ENCODE measurements around the gene UBE2S. TPM values are rescaled to one million over a fixed set of nuclear protein-coding genes. Genes with fewer than 3 reads are reported as not detected.

Gene UBE2S
- total RNA-seq, 2 experiments from 2014 or later, result 296 to 311 TPM

DNA sequence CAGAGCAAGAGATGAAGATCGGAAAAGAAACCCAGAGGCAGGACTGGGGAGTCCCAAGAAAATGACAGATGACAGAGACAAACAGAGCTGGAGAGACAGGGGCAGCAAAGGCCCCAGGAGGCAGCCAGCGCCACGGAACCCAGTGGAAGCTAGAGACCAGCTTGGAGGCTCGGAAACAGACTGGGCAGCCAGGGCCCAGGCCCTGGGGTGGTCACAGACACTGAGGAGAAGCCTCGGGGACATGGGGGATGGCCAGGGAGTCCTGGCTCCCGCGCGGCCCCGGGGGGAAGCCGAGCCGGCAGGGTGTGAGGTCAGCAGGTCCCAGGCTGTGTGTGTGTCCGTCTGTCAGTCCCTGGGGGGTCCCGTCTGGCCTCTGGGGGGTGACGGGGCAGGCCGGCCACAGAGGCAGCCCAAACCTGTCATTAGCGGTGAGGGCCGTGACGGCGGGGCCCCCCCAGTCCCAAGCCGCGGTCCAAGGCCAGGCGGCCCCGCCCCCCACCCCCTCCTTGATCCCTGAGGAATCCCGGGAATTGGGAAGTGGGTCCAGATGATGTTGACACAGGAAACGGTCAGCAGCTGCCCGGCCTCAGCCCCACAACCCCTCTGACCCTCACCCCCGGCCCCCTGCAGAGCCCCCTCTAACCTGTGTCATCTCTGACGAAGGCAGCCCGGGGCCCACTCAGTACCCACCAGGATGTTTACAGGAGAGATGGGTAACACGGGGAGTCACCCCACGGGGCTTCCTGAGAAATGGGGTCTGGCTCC lies 33.4 kb downstream of the UBE2S start:
- ChIA-PET POLR2A (no interaction called here), CTCF (interaction anchor here (0.6 kb wide), 1 partner anchor 73 kb away, joined by 3 read pairs; no protein-coding TSS in a partner anchor)

DNA sequence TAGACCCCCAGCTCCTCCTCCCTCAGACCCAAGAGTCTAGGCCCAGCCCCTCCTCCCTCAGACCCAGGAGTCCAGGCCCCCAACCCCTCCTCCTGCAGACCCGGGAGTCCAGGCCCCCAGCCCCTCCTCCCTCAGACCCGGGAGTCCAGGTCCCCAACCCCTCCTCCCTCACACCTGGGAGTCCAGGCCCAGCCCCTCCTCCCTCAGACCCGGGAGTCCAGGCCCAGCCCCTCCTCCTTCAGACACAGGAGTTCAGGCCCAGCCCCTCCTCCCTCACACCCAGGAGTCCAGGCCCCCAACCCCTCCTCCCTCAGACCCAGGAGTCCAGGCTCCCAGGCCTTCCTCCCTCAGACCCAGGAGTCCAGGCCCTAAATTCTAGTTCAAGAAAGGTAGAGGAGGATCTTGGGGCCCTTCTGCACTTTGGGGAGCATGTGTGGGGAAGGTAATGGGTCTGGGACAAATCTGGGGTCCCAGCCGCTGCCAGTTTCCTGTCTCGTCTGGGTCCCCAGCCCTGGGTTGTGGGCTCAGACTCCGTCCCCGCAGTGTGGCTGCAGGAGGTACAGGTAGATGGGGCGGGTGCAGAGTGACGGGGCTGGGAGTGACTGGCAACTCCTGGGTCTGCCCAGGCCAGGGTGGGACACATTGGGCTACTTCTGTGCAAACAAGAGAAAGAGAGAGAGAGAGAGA lies 34.1 kb downstream of the UBE2S start:
- POLR2A ChIA-PET, result interaction anchor here (1.0 kb wide), 1 partner anchor 10 kb away, joined by 4 read pairs; the partner anchor contains the start of gene TMEM238
- CTCF ChIA-PET, result interaction anchor here (0.6 kb wide), 1 partner anchor 104 kb away, joined by 3 read pairs; no protein-coding TSS in a partner anchor

DNA sequence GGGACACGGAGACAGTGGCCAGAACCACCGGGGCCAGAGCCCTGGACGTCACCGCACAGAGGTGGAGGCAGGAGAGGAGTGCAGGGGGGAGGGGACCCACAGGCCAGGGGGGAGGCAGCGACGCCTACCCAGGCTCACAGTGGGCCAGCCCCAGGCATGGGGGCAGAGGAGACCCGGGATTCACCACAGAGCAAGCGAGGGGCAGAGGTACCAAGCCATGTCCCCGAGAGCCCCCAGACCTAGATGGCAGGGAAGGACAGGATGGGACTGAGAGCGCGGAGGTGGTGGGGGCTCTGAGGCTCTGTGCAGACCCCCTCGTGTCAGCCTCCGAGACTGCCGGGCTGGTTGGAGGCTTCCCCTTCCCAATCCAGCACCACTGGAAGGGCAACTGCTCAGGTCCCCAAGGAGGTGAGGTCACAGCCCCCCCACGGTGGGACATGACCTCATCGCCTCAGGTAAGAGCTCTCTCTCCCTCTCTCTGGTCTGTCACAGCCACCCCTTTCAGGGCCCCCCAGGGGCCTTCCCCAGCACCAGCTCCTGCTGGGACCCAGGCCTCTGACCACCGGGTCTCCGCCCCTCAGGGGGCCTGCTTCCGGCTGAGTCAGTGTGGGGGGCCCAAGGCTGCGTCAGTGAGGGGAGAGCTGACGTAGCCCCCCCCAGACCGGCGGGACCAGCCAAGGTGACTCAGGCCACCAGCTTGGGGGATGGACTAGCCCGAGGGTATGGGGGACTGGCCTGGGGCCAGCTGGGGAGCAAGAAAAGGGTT lies 35.1 kb downstream of the UBE2S start:
- CTCF ChIA-PET, result interaction anchor here (0.6 to 0.8 kb wide), 2 partner anchors 71 to 105 kb away, joined by 3 read pairs; no protein-coding TSS in a partner anchor
- POLR2A ChIA-PET, result interaction anchor here (1.0 kb wide), 1 partner anchor 11 kb away, joined by 4 read pairs; the partner anchor contains the start of gene TMEM238

DNA sequence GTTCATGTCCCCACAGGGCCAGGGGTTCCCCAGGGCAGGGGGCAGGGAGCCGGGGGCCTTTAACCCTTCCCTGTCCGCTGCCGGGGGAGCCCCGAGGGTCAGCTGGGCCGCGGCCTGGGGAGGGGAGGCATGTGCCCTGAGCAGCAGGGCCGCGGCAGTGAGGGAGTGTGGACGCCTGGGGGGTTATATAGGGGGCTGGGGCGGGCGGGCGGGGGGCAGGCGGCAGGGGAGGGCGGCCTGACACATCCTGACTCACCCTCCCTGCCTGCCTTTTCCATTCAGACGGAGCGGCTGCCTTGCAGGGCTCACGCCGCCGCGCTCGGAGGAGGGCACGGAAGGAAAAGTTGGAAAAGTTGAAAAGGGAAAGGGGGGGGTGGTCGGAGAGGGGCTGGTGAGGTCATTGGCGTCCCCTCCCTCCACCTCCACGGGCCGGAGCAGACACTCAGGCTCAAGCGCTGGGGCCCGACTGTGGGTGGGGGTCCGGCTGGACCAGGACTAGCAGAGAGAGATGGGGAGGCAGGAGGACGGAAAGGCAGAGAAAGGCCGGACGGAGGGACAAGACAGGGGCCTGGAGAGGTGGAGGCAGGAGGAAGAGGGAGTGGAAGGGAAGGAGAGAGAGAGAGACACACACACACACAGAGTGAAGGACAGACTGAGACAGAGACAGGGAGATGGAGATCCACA lies 37.1 kb downstream of the UBE2S start, which contains the start of gene IL11:
Gene IL11 (minus strand): TSS at position 159 of the 684 bp plus-strand sequence. CDS start 153 bp downstream, at position 6.
- ChIA-PET CTCF (no interaction called here), POLR2A (no interaction called here)

DNA sequence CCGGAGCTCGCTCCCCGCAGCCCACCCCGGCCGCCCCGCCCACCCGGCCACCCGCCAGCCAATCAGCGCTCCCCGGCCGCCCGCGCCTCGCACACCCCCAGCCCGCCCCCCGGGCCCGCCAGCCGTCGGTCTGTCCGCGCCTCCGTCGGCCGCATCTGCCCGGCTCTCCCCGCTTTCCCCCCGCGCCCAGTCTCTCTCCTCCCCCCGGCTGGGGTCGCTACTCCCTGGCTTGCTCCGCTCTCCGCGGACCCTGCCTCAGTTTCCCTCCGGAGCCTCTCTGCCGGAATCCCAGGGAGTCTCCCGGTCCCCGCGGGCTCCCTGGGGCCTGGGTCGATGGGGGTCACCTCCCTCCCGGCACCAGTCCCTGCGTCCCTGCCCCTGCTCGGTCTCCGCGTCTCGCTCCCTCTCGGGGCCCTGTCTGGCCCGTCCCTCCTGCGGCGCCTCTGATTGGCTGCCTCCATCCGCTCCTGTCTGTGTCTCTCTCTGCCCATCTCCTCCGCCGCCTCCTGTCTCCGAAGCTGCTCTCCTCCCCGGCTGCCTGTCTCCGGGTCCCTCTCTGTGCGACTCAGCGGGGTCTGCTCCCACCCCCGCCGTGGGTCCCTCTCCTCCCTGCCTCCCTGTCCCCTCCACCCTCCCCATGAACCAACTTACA lies 37.8 kb downstream of the UBE2S start:
- ChIA-PET POLR2A (interaction anchor here (1.2 kb wide), 1 partner anchor 14 kb away, joined by 3 read pairs; no protein-coding TSS in a partner anchor), CTCF (no interaction called here)

DNA sequence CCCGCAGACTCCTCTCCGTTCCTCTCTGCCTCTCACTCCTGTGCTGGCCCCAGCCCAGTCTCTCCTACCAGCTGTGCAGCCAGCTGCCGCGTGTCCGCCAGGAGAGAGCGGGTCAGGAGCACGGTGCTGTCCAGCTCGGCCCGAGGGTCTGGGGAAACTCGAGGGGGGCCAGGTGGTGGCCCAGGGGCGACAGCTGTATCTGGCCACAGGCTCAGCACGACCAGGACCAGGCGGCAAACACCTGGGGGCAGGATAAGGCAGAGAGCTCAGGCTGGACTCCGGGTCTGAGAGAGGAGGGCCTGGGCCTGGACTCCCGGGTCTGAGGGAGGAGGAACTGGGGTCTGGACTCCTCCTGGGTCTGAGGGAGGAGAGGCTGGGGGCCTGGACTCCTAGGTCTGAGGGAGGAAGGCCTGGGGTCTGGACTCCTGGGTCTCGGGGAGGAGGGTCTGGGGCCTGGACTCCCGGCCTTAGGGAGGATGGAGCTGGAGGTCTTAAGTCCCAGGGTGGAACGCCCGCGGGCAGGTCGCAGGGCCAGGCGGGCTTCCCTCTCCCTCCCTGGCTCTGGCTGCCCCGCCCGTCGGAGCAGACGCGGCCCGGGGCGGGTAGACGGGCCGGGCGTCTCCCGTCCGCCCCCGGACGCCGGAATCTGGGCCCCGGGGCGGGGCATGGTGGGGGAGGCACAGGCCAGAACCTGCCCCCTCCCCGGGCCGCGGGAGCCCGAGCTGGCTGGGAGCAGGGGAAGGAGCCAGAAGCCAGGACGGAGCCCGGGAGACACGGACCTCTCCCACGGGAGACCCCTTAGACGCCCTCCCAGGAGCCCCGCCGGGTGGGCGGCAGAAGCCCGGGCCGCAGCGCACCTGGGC lies 38.7 kb downstream of the UBE2S start:
- POLR2A ChIA-PET, result interaction anchor here (1.2 kb wide), 2 partner anchors 14 to 16 kb away, joined by 3 read pairs; partner anchors contain the start of gene TMEM238

DNA sequence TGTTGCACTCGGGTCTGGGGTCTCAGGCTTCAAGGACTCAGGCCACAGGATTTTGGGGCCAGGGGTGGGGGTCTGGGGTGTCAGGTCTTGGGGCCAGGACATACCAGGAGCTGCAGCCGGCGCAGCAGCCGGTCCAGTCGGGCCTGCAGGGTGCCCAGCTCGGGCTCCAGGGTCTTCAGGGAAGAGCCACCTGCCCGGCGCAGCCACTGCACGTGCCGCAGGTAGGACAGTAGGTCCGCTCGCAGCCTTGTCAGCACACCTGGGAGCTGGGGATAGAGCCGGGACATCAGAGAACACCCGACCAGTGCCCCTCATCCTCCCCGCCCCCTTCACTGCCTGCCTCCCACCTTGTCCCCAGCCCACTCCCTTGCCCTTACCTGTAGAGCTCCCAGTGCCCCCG lies 39.5 kb downstream of the UBE2S start:
- POLR2A ChIA-PET, result interaction anchor here (0.6 to 1.2 kb wide), 2 partner anchors 17 to 29 kb away, joined by 3 to 4 read pairs; partner anchors contain the start of gene TMEM238
- CTCF ChIA-PET, result no interaction called here

More for the DNA sequence above, 38.7 kb downstream of the UBE2S start:
- CTCF ChIA-PET, result no interaction called here

DNA sequence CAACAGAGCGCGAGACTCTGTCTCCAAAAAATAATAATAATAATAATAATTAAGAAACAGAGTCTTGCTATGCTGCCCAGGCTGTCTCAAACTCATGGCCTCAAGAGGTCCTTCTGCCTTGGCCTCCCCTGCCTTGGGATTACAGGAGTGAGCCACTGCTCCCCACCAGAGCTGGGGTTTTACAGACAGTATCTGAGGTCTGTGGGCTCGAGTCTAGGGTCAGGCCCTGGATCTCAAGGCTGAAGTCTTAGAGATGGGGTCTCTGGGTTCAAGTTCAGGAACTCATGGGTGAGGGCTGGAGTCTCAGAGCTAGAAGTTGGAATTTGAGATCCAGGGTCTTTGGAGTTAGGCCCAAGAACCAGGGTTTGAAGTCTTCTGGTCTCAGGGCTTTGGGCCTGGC lies 40.8 kb downstream of the UBE2S start:
- ChIA-PET CTCF (no interaction called here), POLR2A (no interaction called here)

DNA sequence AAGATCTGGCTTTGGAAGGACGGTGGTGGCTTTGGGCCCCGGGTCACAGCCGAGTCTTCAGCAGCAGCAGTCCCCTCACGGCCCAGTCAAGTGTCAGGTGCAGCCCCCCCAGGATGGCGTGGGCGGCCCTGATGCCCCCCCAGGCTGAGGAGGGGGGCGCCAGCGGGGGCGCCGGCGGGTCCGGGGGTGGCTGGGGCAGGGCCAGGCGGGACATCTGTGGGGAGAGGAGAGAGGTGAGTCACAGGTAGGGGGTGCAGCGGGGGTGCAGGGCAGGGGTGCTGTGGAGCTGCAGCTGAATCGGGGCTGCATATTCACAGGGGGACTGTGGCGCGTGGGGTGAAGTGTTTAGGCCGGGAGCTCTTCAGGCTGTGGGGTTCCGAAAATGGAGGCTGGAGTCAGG lies 41.6 kb downstream of the UBE2S start:
- ChIA-PET POLR2A (no interaction called here), CTCF (no interaction called here)

DNA sequence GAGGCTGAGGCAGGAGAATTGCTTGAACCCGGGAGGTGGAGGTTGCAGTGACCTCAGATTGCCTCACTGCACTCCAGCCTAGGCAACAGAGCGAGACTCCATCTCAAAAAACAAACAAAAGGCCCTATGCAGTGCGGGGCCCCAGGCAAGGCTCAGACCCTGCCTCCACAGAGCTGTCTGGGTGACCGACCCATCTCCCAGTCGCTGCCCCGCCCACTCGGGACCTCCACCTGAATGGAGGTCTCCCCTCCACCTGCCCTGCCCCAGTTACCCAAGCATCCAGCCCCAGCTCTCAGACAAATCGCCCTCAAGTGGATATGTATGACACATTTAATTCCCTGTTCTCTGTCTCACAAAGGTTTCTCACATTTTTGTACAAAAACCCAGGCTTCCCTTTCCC lies 42.3 kb downstream of the UBE2S start:
- ChIA-PET CTCF (no interaction called here), POLR2A (no interaction called here)

DNA sequence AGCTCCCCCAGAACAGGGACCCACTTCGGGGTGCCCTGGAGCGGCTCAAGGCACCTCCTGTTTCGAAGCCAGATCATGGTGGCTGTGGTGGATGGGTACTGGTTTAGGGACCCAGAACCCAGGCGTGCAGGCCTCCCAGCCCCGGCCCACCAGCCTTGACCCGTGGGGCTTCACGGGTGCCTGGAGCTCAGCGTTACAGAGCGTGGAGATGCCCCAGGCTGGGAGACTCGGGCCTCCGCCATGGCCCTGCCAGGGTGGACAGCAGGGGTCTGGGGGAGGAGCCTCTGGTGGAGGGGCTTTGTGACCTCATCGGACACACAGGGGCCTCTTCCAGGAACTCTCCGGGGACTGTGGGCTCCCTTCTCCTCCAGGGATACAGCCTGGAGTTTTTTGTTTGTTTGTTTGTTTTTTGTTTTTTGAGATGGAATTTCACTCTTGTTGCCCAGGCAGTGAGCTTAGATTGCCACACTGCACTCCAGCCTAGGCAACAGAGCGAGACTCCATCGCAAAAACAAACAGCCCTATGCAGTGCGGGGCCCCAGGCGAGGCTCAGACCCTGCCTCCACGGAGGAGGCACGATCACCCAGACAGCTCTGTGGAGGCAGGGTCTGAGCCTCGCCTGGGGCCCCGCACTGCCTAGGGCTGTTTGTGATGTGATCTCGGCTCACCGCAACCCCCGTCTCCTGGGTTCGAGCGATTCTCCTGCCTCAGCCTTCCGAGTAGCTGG lies 44.4 kb downstream of the UBE2S start, which contains the start of gene GARIN5B:
Gene GARIN5B (minus strand): TSS at position 271 of the 727 bp plus-strand sequence. CDS start 194 bp downstream, at position 77.
- POLR2A ChIA-PET, result no interaction called here
- CTCF ChIA-PET, result no interaction called here

DNA sequence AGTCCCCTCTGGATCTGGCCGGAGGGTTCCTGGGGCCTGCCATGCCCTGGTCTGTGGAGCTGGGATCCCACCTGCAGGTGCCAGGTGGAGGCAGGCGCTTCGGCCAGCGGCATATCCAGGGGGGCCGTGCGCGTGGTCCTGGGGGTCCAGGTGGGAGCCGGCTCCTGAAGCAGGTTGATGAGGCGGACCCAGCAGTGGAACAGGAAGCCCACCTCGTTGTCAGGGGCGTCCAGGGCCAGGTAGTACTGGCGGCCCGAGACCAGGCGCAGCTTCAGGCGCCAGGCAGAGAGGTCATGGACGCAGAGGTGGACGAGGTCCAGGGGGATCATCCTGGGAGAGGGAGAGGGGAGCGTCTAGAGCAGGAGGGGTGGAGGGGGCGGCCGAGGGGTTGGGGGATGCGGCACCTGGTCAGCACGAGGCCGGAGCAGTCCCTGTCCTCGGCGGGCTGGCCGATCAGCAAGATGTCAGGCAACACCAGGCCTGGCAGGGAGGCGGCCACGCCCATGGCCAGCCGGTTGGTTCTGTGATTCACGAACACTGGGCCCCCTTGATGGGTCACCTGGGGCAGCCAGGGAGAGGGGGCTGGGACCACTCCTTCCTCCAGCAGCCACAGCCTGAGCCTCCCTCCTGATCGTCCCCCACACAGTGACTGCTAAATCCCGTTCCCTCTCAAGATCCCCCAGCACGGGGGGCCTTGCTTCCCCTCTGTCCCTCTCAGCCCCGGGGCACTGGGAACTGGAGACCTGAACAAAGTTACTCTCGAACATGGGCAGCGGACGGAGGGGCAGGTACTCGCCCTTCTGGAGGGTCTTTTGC lies 45.2 kb downstream of the UBE2S start:
- POLR2A ChIA-PET, result no interaction called here
- CTCF ChIA-PET, result no interaction called here

DNA sequence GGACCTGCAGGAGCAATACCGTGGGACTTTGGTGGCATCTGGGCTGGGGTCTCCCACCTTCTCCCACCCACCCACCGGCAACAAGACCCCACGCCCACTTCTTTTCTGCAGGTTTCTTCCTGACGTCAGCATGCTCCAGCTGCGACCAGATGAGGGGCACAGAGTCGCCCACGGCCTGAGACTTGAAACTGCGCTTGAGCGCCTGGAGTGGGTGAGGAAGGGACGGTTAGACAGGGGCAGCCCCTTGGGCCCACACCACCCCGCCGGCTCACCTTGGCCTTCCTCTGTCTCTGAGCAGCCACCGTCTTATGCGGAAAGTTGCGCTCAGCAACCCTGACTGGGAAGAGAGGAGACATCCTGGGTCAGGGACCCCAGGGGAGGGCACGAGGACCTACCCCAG lies 46.7 kb downstream of the UBE2S start:
- ChIA-PET POLR2A (no interaction called here), CTCF (interaction anchor here (0.7 kb wide), 1 partner anchor 59 kb away, joined by 3 read pairs; no protein-coding TSS in a partner anchor)

DNA sequence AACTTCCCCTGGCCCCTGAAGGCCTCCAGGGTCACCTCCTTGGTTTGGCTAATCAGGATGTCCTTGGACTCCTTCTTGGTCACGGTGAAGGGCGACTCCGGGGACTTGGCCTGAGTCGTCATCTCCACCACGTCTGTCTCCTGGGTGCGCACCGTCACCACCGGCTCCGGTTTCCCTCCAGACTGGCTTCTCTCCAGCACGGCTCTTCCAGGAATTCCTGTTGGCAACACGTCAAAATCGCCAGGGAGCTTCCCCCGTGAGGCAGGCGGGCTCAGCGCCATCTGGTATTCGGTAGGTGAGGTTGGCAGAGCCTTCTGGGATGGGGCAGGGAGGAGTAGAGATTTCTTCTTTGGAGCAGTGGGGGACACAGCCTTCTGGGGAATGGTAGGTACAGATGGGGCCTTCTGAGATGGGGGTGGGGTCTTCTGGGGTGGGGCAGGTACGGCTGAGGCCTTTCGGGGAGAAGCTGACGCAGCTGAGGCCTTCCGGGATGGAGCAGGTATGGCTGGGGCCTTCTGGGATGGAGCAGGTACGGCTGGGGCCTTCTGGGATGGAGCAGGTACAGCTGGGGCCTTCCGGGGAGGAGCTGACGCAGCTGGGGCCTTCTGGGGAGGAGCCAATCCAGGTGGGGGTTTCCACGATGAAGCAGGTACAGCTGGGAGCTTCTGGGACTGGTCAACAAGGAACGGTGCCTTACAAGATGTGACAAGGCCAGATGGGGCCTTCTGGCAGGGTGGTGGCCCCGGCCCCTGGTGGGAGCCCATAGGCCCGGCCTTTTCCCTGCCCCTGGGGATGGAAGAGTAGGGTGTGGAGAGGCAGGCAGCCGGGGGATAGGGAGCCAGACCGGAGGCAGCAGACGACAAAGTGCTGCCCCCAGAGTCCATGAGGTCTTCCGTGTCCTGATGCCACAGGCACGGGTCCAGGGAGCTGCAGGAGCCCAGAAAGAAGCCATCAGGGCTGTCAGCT lies 48.4 kb downstream of the UBE2S start:
- CTCF ChIA-PET, result no interaction called here
- POLR2A ChIA-PET, result no interaction called here

DNA sequence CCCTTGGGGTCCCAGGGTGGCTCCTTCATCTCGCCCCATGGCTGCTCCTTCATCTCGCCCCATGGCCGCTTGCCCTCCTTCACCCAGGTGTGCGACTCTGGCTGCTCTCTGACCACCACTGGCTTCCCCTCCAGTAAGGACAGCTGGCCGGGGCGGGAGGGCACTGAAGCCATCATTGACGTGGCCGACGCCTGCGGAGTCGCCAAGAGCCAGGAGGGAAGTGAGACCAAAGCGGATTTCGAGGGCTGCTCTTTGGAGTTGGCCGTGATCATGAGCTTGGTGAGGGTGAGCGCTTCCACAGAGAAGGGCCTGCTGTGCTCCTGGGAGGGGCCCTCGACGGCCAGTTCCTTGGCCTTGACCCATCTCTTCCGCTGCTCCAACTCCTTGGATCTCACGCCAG lies 49.1 kb downstream of the UBE2S start:
- ChIA-PET CTCF (no interaction called here), POLR2A (no interaction called here)
